IMR-90 (cell line): ENCODE results near the gene SH3RF1. TPM values are rescaled to one million over a fixed set of nuclear protein-coding genes. Genes with fewer than 3 reads are reported as not detected.

Source experiments
- ATAC-seq: fragments of 200-7000 bp; cut with Tn5 transposase; 2 replicates; pipeline ENCODE4 v1.9.1; 2020; ENCODE audit warnings: low read depth, mild to moderate bottlenecking, moderate library complexity
- BruUV-seq: library from RNA; stranded (reverse); fragments of 400-500 nt; replicated peaks from 2 replicates; lab custom pipeline; 2021; lab: Mats Ljungman, UMichigan
- CTCF ChIA-PET: fragments of 300-600 bp; formaldehyde crosslinking; extraction: SDS; loops from one replicate; lab custom pipeline; 2021; ENCODE audit warnings: antibody characterized with exemption; lab: Yijun Ruan, JAX
- POLR2A ChIA-PET: fragments of 300-600 bp; sonication (Branson Sonifier 250); formaldehyde crosslinking; loops from one replicate; lab custom pipeline; 2022; ENCODE audit warnings: antibody characterized with exemption; ENCODE audit not compliant: unreplicated experiment; lab: Charles Lee
- DNase-seq: peaks from one replicate; pipeline ENCODE4 v3.0.0; 2013
- H2AFZ ChIP-seq: replicated peaks from 2 replicates; pipeline ENCODE3; 2013; ENCODE audit warnings: low read length, mild to moderate bottlenecking; ENCODE audit not compliant: poor library complexity
- H2AK5ac ChIP-seq: 2 replicates; pipeline ENCODE4 v1.6.1; 2013; ENCODE audit warnings: low read depth, low read length, inconsistent platforms
- H2AK9ac ChIP-seq: replicated peaks from 2 replicates; pipeline ENCODE3; 2013; ENCODE audit warnings: mild to moderate bottlenecking, low read depth, low read length, moderate library complexity; ENCODE audit not compliant: poor library complexity
- H2BK120ac ChIP-seq: 2 replicates; pipeline ENCODE4 v1.6.1; 2013; ENCODE audit warnings: low read depth, low read length, inconsistent platforms
- H2BK15ac ChIP-seq: 3 replicates; pipeline ENCODE4 v1.6.1; 2013; ENCODE audit warnings: low read depth, low read length, inconsistent platforms
- H2BK20ac ChIP-seq: 2 replicates; pipeline ENCODE4 v1.6.1; 2013; ENCODE audit warnings: low read depth, mild to moderate bottlenecking, inconsistent platforms, low read length, moderate library complexity
- H2BK5ac ChIP-seq: 2 replicates; pipeline ENCODE4 v1.6.1; 2013; ENCODE audit warnings: mild to moderate bottlenecking, low read depth, low read length, inconsistent platforms; ENCODE audit not compliant: poor library complexity, severe bottlenecking
- H3K14ac ChIP-seq: replicated peaks from 2 replicates; pipeline ENCODE4 v1.6.1; 2013; ENCODE audit warnings: low read depth, low read length, inconsistent platforms
- H3K18ac ChIP-seq: 2 replicates; pipeline ENCODE4 v1.6.1; 2013; ENCODE audit warnings: low read depth, low read length, control low read depth
- H3K23ac ChIP-seq: 2 replicates; pipeline ENCODE4 v1.6.1; 2013; ENCODE audit warnings: low read depth, low read length, inconsistent platforms
- H3K27ac ChIP-seq: 2 replicates; pipeline ENCODE4 v1.5.1; 2013; ENCODE audit warnings: mild to moderate bottlenecking, control low read depth, low read length; ENCODE audit not compliant: insufficient read depth
- H3K27me3 ChIP-seq: 2 replicates; pipeline ENCODE4 v1.6.1; 2013; ENCODE audit warnings: low read length; ENCODE audit not compliant: control insufficient read depth, insufficient read depth
- H3K36me3 ChIP-seq: 2 replicates; pipeline ENCODE4 v1.6.1; 2013; ENCODE audit warnings: low read length, mixed read lengths; ENCODE audit not compliant: control insufficient read depth, insufficient read depth
- H3K4ac ChIP-seq: 2 replicates; pipeline ENCODE4 v1.6.1; 2013; ENCODE audit warnings: low read depth, low read length, inconsistent platforms
- H3K4me1 ChIP-seq: 2 replicates; pipeline ENCODE4 v1.6.1; 2013; ENCODE audit warnings: low read length, mixed read lengths; ENCODE audit not compliant: control insufficient read depth, insufficient read depth
- H3K4me2 ChIP-seq: 2 replicates; pipeline ENCODE4 v1.6.1; 2013; ENCODE audit warnings: low read depth, mild to moderate bottlenecking, control low read depth, low read length, moderate library complexity
- H3K4me3 ChIP-seq: 2 replicates; pipeline ENCODE4 v1.5.1; 2013; ENCODE audit warnings: low read depth, mild to moderate bottlenecking, control low read depth, low read length, moderate library complexity; ENCODE audit not compliant: insufficient read depth
- H3K56ac ChIP-seq: 2 replicates; pipeline ENCODE4 v1.6.1; 2013; ENCODE audit warnings: low read length, inconsistent platforms; ENCODE audit not compliant: insufficient read depth; ENCODE audit errors: extremely low read depth
- H3K79me1 ChIP-seq, 2 experiments: 2 replicates each; pipeline ENCODE4 v1.6.1; 2013; ENCODE audit warnings: low read length in 2 of 2, inconsistent platforms in 1 of 2, low read depth in 1 of 2
- H3K9ac ChIP-seq: 2 replicates; pipeline ENCODE4 v1.6.1; 2013; ENCODE audit warnings: low read depth, low read length, control low read depth
- H3K9me1 ChIP-seq: 2 replicates; pipeline ENCODE4 v1.6.1; 2013; ENCODE audit warnings: low read length, inconsistent platforms; ENCODE audit not compliant: insufficient read depth
- H3K9me3 ChIP-seq: 2 replicates; pipeline ENCODE4 v1.6.1; 2013; ENCODE audit warnings: low read length; ENCODE audit not compliant: control insufficient read depth, insufficient read depth
- H4K20me1 ChIP-seq: 2 replicates; pipeline ENCODE4 v1.6.1; 2013; ENCODE audit warnings: low read length, inconsistent platforms; ENCODE audit not compliant: insufficient read depth
- H4K5ac ChIP-seq: 2 replicates; pipeline ENCODE4 v1.6.1; 2013; ENCODE audit warnings: mild to moderate bottlenecking, low read depth, low read length, control low read depth
- H4K8ac ChIP-seq, 2 experiments: 2 replicates each; pipeline ENCODE4 v1.6.1; 2013; ENCODE audit warnings: low read depth in 2 of 2, low read length in 2 of 2, control low read depth in 1 of 2, inconsistent platforms in 1 of 2
- H4K91ac ChIP-seq: 2 replicates; pipeline ENCODE4 v1.6.1; 2013; ENCODE audit warnings: low read depth, low read length, inconsistent platforms; ENCODE audit not compliant: insufficient read depth
- BHLHE40 ChIP-seq: fragments of 150-350 bp; IDR thresholded peaks from 2 replicates; pipeline ENCODE4 v1.6.1; 2016; ENCODE audit warnings: mild to moderate bottlenecking, low read depth, low read length
- CEBPB ChIP-seq: IDR thresholded peaks from 2 replicates; pipeline ENCODE4 v1.6.1; 2012; ENCODE audit warnings: low read depth, low read length, improper control_type of control experiment
- CHD1 ChIP-seq: IDR thresholded peaks from 2 replicates; pipeline ENCODE4 v1.6.1; 2012; ENCODE audit warnings: low read depth, low read length, improper control_type of control experiment
- CTCF ChIP-seq: conservative IDR thresholded peaks from 2 replicates; pipeline ENCODE4 v1.5.1; 2012; ENCODE audit warnings: mild to moderate bottlenecking, low read depth, low read length, improper control_type of control experiment
- FOS ChIP-seq: fragments of 150-350 bp; IDR thresholded peaks from 2 replicates; pipeline ENCODE4 v1.6.1; 2016; ENCODE audit warnings: low read depth, low read length
- MAFK ChIP-seq: IDR thresholded peaks from 2 replicates; pipeline ENCODE4 v1.6.1; 2012; ENCODE audit warnings: low read depth, low read length, improper control_type of control experiment
- MAZ ChIP-seq: IDR thresholded peaks from 2 replicates; pipeline ENCODE4 v1.6.1; 2012; ENCODE audit warnings: low read depth, mild to moderate bottlenecking, low read length, improper control_type of control experiment, moderate library complexity, borderline replicate concordance
- MXI1 ChIP-seq: IDR thresholded peaks from 2 replicates; pipeline ENCODE4 v1.6.1; 2012; ENCODE audit warnings: low read depth, mild to moderate bottlenecking, low read length, moderate library complexity, borderline replicate concordance
- NFE2L2 ChIP-seq: fragments of 150-350 bp; IDR thresholded peaks from 2 replicates; pipeline ENCODE4 v1.6.1; 2016; ENCODE audit warnings: low read depth, mild to moderate bottlenecking, low read length
- POLR2A ChIP-seq: IDR thresholded peaks from 2 replicates; pipeline ENCODE4 v1.6.1; 2012; ENCODE audit warnings: mild to moderate bottlenecking, low read depth, low read length
- RAD21 ChIP-seq: IDR thresholded peaks from 2 replicates; pipeline ENCODE4 v1.6.1; 2012; ENCODE audit warnings: low read length, improper control_type of control experiment
- RCOR1 ChIP-seq: IDR thresholded peaks from 2 replicates; pipeline ENCODE4 v1.6.1; 2012; ENCODE audit warnings: mild to moderate bottlenecking, low read length, improper control_type of control experiment; ENCODE audit not compliant: insufficient replicate concordance
- RFX5 ChIP-seq: IDR thresholded peaks from 2 replicates; pipeline ENCODE4 v1.8.0; 2012; ENCODE audit warnings: low read depth, mild to moderate bottlenecking, low read length, moderate library complexity
- SMC3 ChIP-seq: fragments of 150-350 bp; IDR thresholded peaks from 2 replicates; pipeline ENCODE4 v1.6.1; 2016; ENCODE audit warnings: low read depth, mild to moderate bottlenecking, antibody characterized with exemption, low read length, moderate library complexity
- WGBS, 2 experiments: methylation state at CpG; one replicate each; pipeline versions ENCODE4 v1.1.5 to v1.1.7; 2013; ENCODE audit warnings: missing lambda C conversion rate in 2 of 2; ENCODE audit not compliant: insufficient read length in 1 of 2; ENCODE audit errors: extremely low coverage in 2 of 2; 5-methylcytosine and 5-hydroxymethylcytosine counted together
- dilution Hi-C: fragments of 300-500 bp; cut with HindIII; formaldehyde crosslinking; loops from one replicate; pipeline ENCODE4 v1.14.3; 2018; ENCODE audit warnings: low sequenced_read_pairs; ENCODE audit not compliant: unreplicated experiment
- in situ Hi-C: fragments of 300-500 bp; cut with MboI; formaldehyde crosslinking; loops from 3 replicates; pipeline ENCODE4 v1.14.3; 2019; ENCODE audit warnings: low sequenced_read_pairs, inconsistent platforms, mixed read lengths
- intact Hi-C: fragments of 100-400 bp; cut with micrococcal nuclease; formaldehyde crosslinking; loops from 2 replicates; pipeline ENCODE4 v1.10.0; 2022
- polyA plus RNA-seq, 3 experiments: library from polyadenylated mRNA; depleted of rRNA; stranded (reverse); fragments of >200 nt; gene quantifications; 2 replicates each; pipeline ENCODE4 v1.2.3, GENCODE V29; 2012; ENCODE audit warnings: low replicate concordance in 1 of 3
- total RNA-seq: library from RNA; depleted of rRNA; stranded (reverse); fragments of >200 nt; gene quantifications from 2 replicates; pipeline ENCODE4 v1.2.3, GENCODE V29; 2012
- TF ChIP-seq, protein P1 (sequence below): fragments of 150-350 bp; IDR thresholded peaks from 2 replicates; pipeline ENCODE4 v1.6.1; 2017; ENCODE audit warnings: mild to moderate bottlenecking, antibody characterized with exemption, low read length, low read depth
- TF ChIP-seq, protein P2 (sequence below): fragments of 150-350 bp; IDR thresholded peaks from 2 replicates; pipeline ENCODE4 v1.6.1; 2016; ENCODE audit warnings: low read depth, mild to moderate bottlenecking, low read length, moderate library complexity, borderline replicate concordance

Gene SH3RF1
- total and polyA plus RNA-seq, 2 of the 4 experiments (the other 2 are of a cell fraction), result 22.0 to 29.8 TPM

- Histone ChIP-seq H3K27me3 (no peaks in the 10 kb centered on the region), H3K9me1 (peaks cover 18% of the 10 kb centered on the region), H3K4me2 (no peak overlapping the region), H3K36me3 (peaks cover 9% of the 10 kb centered on the region), H3K4me1 (peaks cover 29% of the 10 kb centered on the region), H3K23ac (no peak overlapping the region), H2AFZ (no peak overlapping the region), H4K5ac (no peak overlapping the region), H3K56ac (no peak overlapping the region), H2AK9ac (no peak overlapping the region), H2BK120ac (no peak overlapping the region), H3K18ac (no peak overlapping the region), H4K8ac (no peak overlapping the region), H3K27ac (no peak overlapping the region), H3K9ac (no peak overlapping the region), H3K14ac (no peak overlapping the region), H2BK5ac (no peak overlapping the region), H3K4ac (no peak overlapping the region), H4K91ac (no peak overlapping the region), H3K79me1 (peaks cover 28 to 81% of the 10 kb centered on the region in 2 experiments), H3K4me3 (no peak overlapping the region), H2AK5ac (no peak overlapping the region), H2BK15ac (no peak overlapping the region), H2BK20ac (no peak overlapping the region), H4K20me1 (peaks cover 3% of the 10 kb centered on the region; the same call in 1 of the 2 replicates), H3K9me3 (no peaks in the 10 kb centered on the region)
- WGBS, 2 experiments, result no CpG with 5 or more reads among the region's 3 CpGs
- DNase-seq (no peak), ATAC-seq (no peak)
- ChIA-PET CTCF (no interaction called here), POLR2A (no interaction called here)
- dilution Hi-C loops (no loop called here), in situ Hi-C loops (no loop called here), intact Hi-C loops (no loop called here)
- TF ChIP-seq CHD1 (no peak), BHLHE40 (no peak), FOS (no peak), SMC3 (no peak), MAZ (no peak), CEBPB (no peak), MAFK (no peak), MXI1 (no peak), CTCF (no peak), NFE2L2 (no peak), POLR2A (no peak), RCOR1 (no peak), RAD21 (no peak), RFX5 (no peak)
- TF ChIP-seq, protein P1, sequence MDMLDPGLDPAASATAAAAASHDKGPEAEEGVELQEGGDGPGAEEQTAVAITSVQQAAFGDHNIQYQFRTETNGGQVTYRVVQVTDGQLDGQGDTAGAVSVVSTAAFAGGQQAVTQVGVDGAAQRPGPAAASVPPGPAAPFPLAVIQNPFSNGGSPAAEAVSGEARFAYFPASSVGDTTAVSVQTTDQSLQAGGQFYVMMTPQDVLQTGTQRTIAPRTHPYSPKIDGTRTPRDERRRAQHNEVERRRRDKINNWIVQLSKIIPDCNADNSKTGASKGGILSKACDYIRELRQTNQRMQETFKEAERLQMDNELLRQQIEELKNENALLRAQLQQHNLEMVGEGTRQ, result no peak
- TF ChIP-seq, protein P2, sequence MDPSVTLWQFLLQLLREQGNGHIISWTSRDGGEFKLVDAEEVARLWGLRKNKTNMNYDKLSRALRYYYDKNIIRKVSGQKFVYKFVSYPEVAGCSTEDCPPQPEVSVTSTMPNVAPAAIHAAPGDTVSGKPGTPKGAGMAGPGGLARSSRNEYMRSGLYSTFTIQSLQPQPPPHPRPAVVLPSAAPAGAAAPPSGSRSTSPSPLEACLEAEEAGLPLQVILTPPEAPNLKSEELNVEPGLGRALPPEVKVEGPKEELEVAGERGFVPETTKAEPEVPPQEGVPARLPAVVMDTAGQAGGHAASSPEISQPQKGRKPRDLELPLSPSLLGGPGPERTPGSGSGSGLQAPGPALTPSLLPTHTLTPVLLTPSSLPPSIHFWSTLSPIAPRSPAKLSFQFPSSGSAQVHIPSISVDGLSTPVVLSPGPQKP, result no peak
- BruUV-seq, result no TSS peak
These were observed 114.4 kb downstream of the SH3RF1 start for GRCh38 chr4:169156392-169156791.
